H1 (cell line): ENCODE data around the gene SPATA13. TPM values are rescaled to one million over a fixed set of nuclear protein-coding genes. Genes with fewer than 3 reads are reported as not detected.

Source experiments
- CTCF ChIA-PET: fragments of 300-600 bp; sonication (Branson Sonifier 250); formaldehyde crosslinking; loops from one replicate; lab custom pipeline; 2021; ENCODE audit not compliant: partially characterized antibody; lab: Charles Lee
- POLR2A ChIA-PET: fragments of 300-600 bp; sonication (Branson Sonifier 250); formaldehyde crosslinking; loops from one replicate; lab custom pipeline; 2021; ENCODE audit warnings: inconsistent platforms; ENCODE audit not compliant: partially characterized antibody; lab: Charles Lee
- DNase-seq, 2 experiments: peaks; one replicate each; pipeline versions ENCODE4 v3.0.0 to v3.0.0-alpha.2; 2010 to 2022; ENCODE audit warnings: low spot score in 2 of 2, low read depth in 1 of 2, mixed read lengths in 1 of 2
- FAIRE-seq: peaks from 2 replicates; lab custom pipeline; 2011; peaks lifted over from hg19 to GRCh38; lab: Jason Lieb, UNC
- H2AFZ ChIP-seq: 2 replicates; pipeline ENCODE4 v1.8.1; 2012; ENCODE audit warnings: low read length, inconsistent platforms
- H2AK5ac ChIP-seq: 2 replicates; pipeline ENCODE4 v1.6.1; 2013; ENCODE audit warnings: low read depth, low read length
- H2BK120ac ChIP-seq: replicated peaks from 2 replicates; pipeline ENCODE3; 2013; ENCODE audit warnings: low read depth, low read length, inconsistent platforms
- H2BK12ac ChIP-seq: 2 replicates; pipeline ENCODE4 v1.6.1; 2013; ENCODE audit warnings: low read depth, low read length
- H2BK15ac ChIP-seq: 2 replicates; pipeline ENCODE4 v1.6.1; 2013; ENCODE audit warnings: low read length
- H2BK20ac ChIP-seq: 2 replicates; pipeline ENCODE4 v1.6.1; 2013; ENCODE audit warnings: low read length
- H2BK5ac ChIP-seq: 2 replicates; pipeline ENCODE4 v1.6.1; 2013; ENCODE audit warnings: low read depth, low read length
- H3K14ac ChIP-seq: 2 replicates; pipeline ENCODE4 v1.6.1; 2013; ENCODE audit warnings: inconsistent platforms; ENCODE audit not compliant: insufficient read length
- H3K18ac ChIP-seq: 2 replicates; pipeline ENCODE4 v1.6.1; 2013; ENCODE audit warnings: low read length; ENCODE audit errors: extremely low read depth
- H3K23ac ChIP-seq: 2 replicates; pipeline ENCODE4 v1.6.1; 2013; ENCODE audit warnings: inconsistent platforms; ENCODE audit not compliant: insufficient read length
- H3K23me2 ChIP-seq: 2 replicates; pipeline ENCODE4 v1.6.1; 2013; ENCODE audit warnings: low read depth, low read length
- H3K27ac ChIP-seq: 2 replicates; pipeline ENCODE4 v1.6.1; 2011; ENCODE audit warnings: low read depth, low read length, inconsistent platforms
- H3K27me3 ChIP-seq, 4 experiments: replicated peaks in 1 of 4; 1 replicate in 1 of 4; 2 replicates in 3 of 4; pipeline versions ENCODE4 v1.6.1 to v1.8.1; 2011 to 2013; ENCODE audit warnings: low read length in 3 of 4, mild to moderate bottlenecking in 3 of 4, inconsistent platforms in 2 of 4, mixed read lengths in 2 of 4, moderate library complexity in 1 of 4; ENCODE audit not compliant: control insufficient read depth in 3 of 4, insufficient read depth in 3 of 4; ENCODE audit errors: extremely low read depth in 1 of 4
- H3K36me3 ChIP-seq, 4 experiments: 2 replicates each; pipeline versions ENCODE4 v1.6.1 to v1.8.1; 2011 to 2013; ENCODE audit warnings: mild to moderate bottlenecking in 4 of 4, low read length in 3 of 4, moderate library complexity in 2 of 4, control low read depth in 1 of 4, inconsistent platforms in 1 of 4; ENCODE audit not compliant: insufficient read depth in 4 of 4, control insufficient read depth in 2 of 4
- H3K4ac ChIP-seq: replicated peaks from 2 replicates; pipeline ENCODE3; 2013; ENCODE audit warnings: low read length, low read depth, mixed read lengths, inconsistent platforms; ENCODE audit not compliant: insufficient read length
- H3K4me1 ChIP-seq, 4 experiments: replicated peaks in 1 of 4; 1 replicate in 1 of 4; 2 replicates in 3 of 4; pipeline versions ENCODE4 v1.6.1 to v1.8.1; 2011 to 2013; ENCODE audit warnings: low read length in 3 of 4, inconsistent platforms in 2 of 4, mixed read lengths in 1 of 4; ENCODE audit not compliant: insufficient read depth in 4 of 4, control insufficient read depth in 3 of 4
- H3K4me2 ChIP-seq, 2 experiments: 2 replicates each; pipeline versions ENCODE4 v1.6.1 to v1.8.1; 2011 to 2013; ENCODE audit warnings: low read depth in 2 of 2, low read length in 2 of 2, control low read depth in 1 of 2, inconsistent platforms in 1 of 2, mild to moderate bottlenecking in 1 of 2; ENCODE audit not compliant: insufficient read depth in 1 of 2
- H3K4me3 ChIP-seq, 4 experiments: fragments of 200-600, 300-600 bp in 1 of 4; sonication (generic), shearing (Covaris generic), sonication (Bioruptor Twin) in 1 of 4; 2 replicates each; pipeline versions ENCODE4 v1.5.1 to v1.8.1; 2011 to 2016; ENCODE audit warnings: low read length in 4 of 4, low read depth in 3 of 4, control low read depth in 2 of 4, inconsistent platforms in 2 of 4, mild to moderate bottlenecking in 2 of 4, mixed read lengths in 1 of 4, moderate library complexity in 1 of 4; ENCODE audit not compliant: insufficient read depth in 2 of 4; ENCODE audit errors: extremely low read depth in 1 of 4
- H3K56ac ChIP-seq: replicated peaks from 2 replicates; pipeline ENCODE3; 2013; ENCODE audit warnings: low read depth, mild to moderate bottlenecking, mixed read lengths, low read length, inconsistent platforms; ENCODE audit not compliant: insufficient read length
- H3K79me1 ChIP-seq: 2 replicates; pipeline ENCODE4 v1.6.1; 2013; ENCODE audit warnings: low read depth, low read length, control low read depth
- H3K79me2 ChIP-seq, 2 experiments: 2 replicates each; pipeline versions ENCODE4 v1.6.1 to v1.8.1; 2012 to 2013; ENCODE audit warnings: low read length in 2 of 2, mild to moderate bottlenecking in 2 of 2, inconsistent platforms in 1 of 2; ENCODE audit not compliant: insufficient read depth in 2 of 2, control insufficient read depth in 1 of 2
- H3K9ac ChIP-seq, 4 experiments: replicated peaks in 1 of 4; 1 replicate in 1 of 4; 2 replicates in 3 of 4; pipeline versions ENCODE4 v1.6.1 to v1.8.1; 2011 to 2013; ENCODE audit warnings: low read depth in 3 of 4, low read length in 3 of 4, control low read depth in 2 of 4, mild to moderate bottlenecking in 2 of 4, moderate library complexity in 2 of 4, inconsistent platforms in 1 of 4; ENCODE audit errors: extremely low read depth in 1 of 4
- H3K9me3 ChIP-seq, 2 experiments: 2 replicates each; pipeline versions ENCODE4 v1.6.1 to v1.8.1; 2012 to 2013; ENCODE audit warnings: mild to moderate bottlenecking in 2 of 2, moderate library complexity in 2 of 2, control low read depth in 1 of 2, inconsistent platforms in 1 of 2, low read depth in 1 of 2, low read length in 1 of 2, mixed read lengths in 1 of 2; ENCODE audit not compliant: insufficient read depth in 2 of 2
- H4K20me1 ChIP-seq, 2 experiments: replicated peaks in 1 of 2; 2 replicates each; pipeline versions ENCODE3 to v1.8.1; 2011 to 2013; ENCODE audit warnings: inconsistent platforms in 2 of 2, low read length in 2 of 2, mild to moderate bottlenecking in 1 of 2; ENCODE audit not compliant: insufficient read depth in 2 of 2, control insufficient read depth in 1 of 2
- H4K5ac ChIP-seq: 2 replicates; pipeline ENCODE4 v1.6.1; 2013; ENCODE audit warnings: low read length, low read depth, mixed read lengths, inconsistent platforms; ENCODE audit not compliant: insufficient read length
- H4K8ac ChIP-seq: 2 replicates; pipeline ENCODE4 v1.8.0; 2013; ENCODE audit warnings: mild to moderate bottlenecking, moderate library complexity, low read length, inconsistent platforms; ENCODE audit not compliant: insufficient read depth; ENCODE audit errors: extremely low read depth
- H4K91ac ChIP-seq: replicated peaks from 2 replicates; pipeline ENCODE3; 2013; ENCODE audit warnings: low read length, mixed read lengths, inconsistent platforms; ENCODE audit not compliant: insufficient read length
- ASH2L ChIP-seq: fragments of 200-600, 300-600 bp; sonication (generic); IDR thresholded peaks from one replicate; pipeline ENCODE4 v1.7.1; 2017; ENCODE audit warnings: low read length
- BCL11A ChIP-seq, 2 experiments: IDR thresholded peaks; one replicate each; pipeline ENCODE4 v1.6.1; 2011; ENCODE audit warnings: low read depth in 2 of 2, low read length in 2 of 2, mild to moderate bottlenecking in 2 of 2
- CBX8 ChIP-seq: fragments of 300-800, 300-1000 bp; sonication (generic); IDR thresholded peaks from 2 replicates; pipeline ENCODE4 v1.7.1; 2016; ENCODE audit warnings: low read depth, low read length, borderline replicate concordance
- EP300 ChIP-seq, 2 experiments: IDR thresholded peaks; 1 replicate in 1 of 2; 2 replicates in 1 of 2; pipeline ENCODE4 v1.6.1; 2011 to 2012; ENCODE audit warnings: low read depth in 2 of 2, low read length in 2 of 2, mild to moderate bottlenecking in 2 of 2, borderline replicate concordance in 1 of 2, inconsistent platforms in 1 of 2, moderate library complexity in 1 of 2
- HDAC2 ChIP-seq, 2 experiments: fragments of 300-600 bp in 1 of 2; sonication (generic) in 1 of 2; IDR thresholded peaks; 2 replicates each; pipeline ENCODE4 v1.6.1; 2011 to 2012; ENCODE audit warnings: low read depth in 2 of 2, low read length in 2 of 2, mild to moderate bottlenecking in 2 of 2, moderate library complexity in 2 of 2, borderline replicate concordance in 1 of 2, inconsistent platforms in 1 of 2
- HDAC6 ChIP-seq: IDR thresholded peaks from one replicate; pipeline ENCODE4 v1.7.1; 2012; ENCODE audit warnings: low read depth, mild to moderate bottlenecking, inconsistent platforms, low read length, moderate library complexity
- NANOG ChIP-seq: IDR thresholded peaks from 2 replicates; pipeline ENCODE4 v1.6.1; 2011; ENCODE audit warnings: low read length, low read depth, mild to moderate bottlenecking, inconsistent platforms; ENCODE audit not compliant: insufficient read depth, poor library complexity, severe bottlenecking
- POLR2AphosphoS5 ChIP-seq: IDR thresholded peaks from 2 replicates; pipeline ENCODE4 v1.6.1; 2011; ENCODE audit warnings: low read depth, low read length
- RFX5 ChIP-seq: IDR thresholded peaks from 2 replicates; pipeline ENCODE4 v1.6.1; 2011; ENCODE audit warnings: low read depth, low read length, improper control_type of control experiment, borderline replicate concordance
- SIN3A ChIP-seq, 2 experiments: IDR thresholded peaks in 1 of 2; conservative IDR thresholded peaks in 1 of 2; 2 replicates each; pipeline ENCODE4 v1.6.1; 2011 to 2012; ENCODE audit warnings: low read length in 2 of 2, improper control_type of control experiment in 1 of 2, low read depth in 1 of 2, mild to moderate bottlenecking in 1 of 2
- SIX5 ChIP-seq: IDR thresholded peaks from 2 replicates; pipeline ENCODE4 v1.6.1; 2011; ENCODE audit warnings: mild to moderate bottlenecking, low read depth, low read length
- TAF1 ChIP-seq: IDR thresholded peaks from 2 replicates; pipeline ENCODE4 v1.6.1; 2011; ENCODE audit warnings: mild to moderate bottlenecking, low read depth, low read length
- TAF7 ChIP-seq: optimal IDR thresholded peaks from 2 replicates; pipeline ENCODE3; 2011; ENCODE audit warnings: low read depth, mild to moderate bottlenecking, inconsistent platforms, low read length, moderate library complexity, borderline replicate concordance
- YY1 ChIP-seq: IDR thresholded peaks from 2 replicates; pipeline ENCODE4 v1.6.1; 2011; ENCODE audit warnings: low read depth, mild to moderate bottlenecking, low read length
- WGBS, 2 experiments: shearing (Covaris generic) in 1 of 2; methylation state at CpG; one replicate each; pipeline versions ENCODE4 v1.1.6 to v1.1.7; 2013 to 2015; ENCODE audit warnings: low lambda C conversion rate in 2 of 2, mixed read lengths in 2 of 2, inconsistent platforms in 1 of 2, low coverage in 1 of 2, missing lambda C conversion rate in 1 of 2; ENCODE audit not compliant: insufficient replicate concordance in 2 of 2, insufficient coverage in 1 of 2, insufficient read length in 1 of 2; ENCODE audit errors: extremely low coverage in 1 of 2, missing lambda C conversion rate in 1 of 2; 5-methylcytosine and 5-hydroxymethylcytosine counted together
- polyA plus RNA-seq, 7 experiments: library from polyadenylated mRNA; depleted of rRNA in 3 of 7; stranded (reverse) in 5 of 7; unstranded in 2 of 7; fragments of >200 nt in 5 of 7; fragments of 200-250 nt in 2 of 7; gene quantifications; 1 replicate in 5 of 7; 2 replicates in 1 of 7; 4 replicates in 1 of 7; pipeline versions ENCODE4 v1.2.1 to v1.2.3, GENCODE V29; 2011 to 2013; ENCODE audit warnings: missing spikeins in 2 of 7, mixed read lengths in 2 of 7
- total RNA-seq: library from RNA; stranded (reverse); fragmentation: NEBNext Ultra II Directional; extraction: Animal tissue kit (Norgen Biotek cat#: 25700); gene quantifications from 2 replicates; pipeline ENCODE4 v1.2.1, GENCODE V29; 2021

SPATA13 gene
- total and polyA plus RNA-seq, 2 of the 8 experiments (the other 6 are each of a cell fraction or from before 2014, with no cell fraction given): 12.6 to 30.9 TPM

- no peak overlapping the region for H3K27ac ChIP-seq
- no peaks in the 10 kb centered on the region for H3K9me3 ChIP-seq
- H2AFZ ChIP-seq: no peak overlapping the region
- no peak overlapping the region for H3K18ac ChIP-seq
- H3K79me1 ChIP-seq: peaks cover 10% of the 10 kb centered on the region
- CTCF ChIA-PET: interaction anchor here (0.7 to 1.1 kb wide), 2 partner anchors 10 to 67 kb away, joined by 3 read pairs; no protein-coding TSS in a partner anchor
- H4K20me1 ChIP-seq: peaks cover 6 to 12% of the 10 kb centered on the region in 2 experiments
- no peak overlapping the region for H4K91ac ChIP-seq
- H3K36me3 ChIP-seq: no peaks in the 10 kb centered on the region
- H2BK120ac ChIP-seq: no peak overlapping the region
- H3K56ac ChIP-seq: no peak overlapping the region
- H3K23me2 ChIP-seq: peaks cover 10% of the 10 kb centered on the region; the same call in 1 of the 2 replicates
- H3K23ac ChIP-seq: no peak overlapping the region
- no peak overlapping the region for H3K14ac ChIP-seq
- no peak for FAIRE-seq
- no peak overlapping the region for H3K4ac ChIP-seq
- H3K4me3 ChIP-seq: no peak overlapping the region
- H3K4me2 ChIP-seq: peak overlapping the region in 1 of 2 experiments; percentile 87; a peak in 2 of 4 replicates
- no peak overlapping the region for H4K5ac ChIP-seq
- no peak overlapping the region for H2BK12ac ChIP-seq
- no peak overlapping the region for H2BK5ac ChIP-seq
- WGBS, 2 experiments: 85% methylated on average over 5 of the region's 5 CpGs; no CpG with 5 or more reads in 1 of the 2 experiments
- POLR2A ChIA-PET: no interaction called here
- no peak overlapping the region for H4K8ac ChIP-seq
- no peak overlapping the region for H3K9ac ChIP-seq
- H2BK20ac ChIP-seq: no peak overlapping the region
- peaks cover 9 to 29% of the 10 kb centered on the region in 2 experiments; a peak in 3 of 4 replicates for H3K79me2 ChIP-seq
- DNase-seq: no peak
- no peaks in the 10 kb centered on the region; a peak in 1 of 7 replicates for H3K27me3 ChIP-seq
- no peak overlapping the region for H2BK15ac ChIP-seq
- no peak overlapping the region for H2AK5ac ChIP-seq
- H3K4me1 ChIP-seq: peaks cover 4 to 10% (median 6%) of the 10 kb centered on the region in 4 experiments
- TF ChIP-seq NANOG (no peak), TAF7 (no peak), EP300 (IDR thresholded peaks at IDR 0.05; ENCODE audit: borderline replicate concordance in 1 of 2, low read depth in 2 of 2, low read length in 2 of 2) (no peak), BCL11A (IDR thresholded peaks at IDR 0.05; ENCODE audit: low read depth in 2 of 2, low read length in 2 of 2) (no peak), HDAC2 (IDR thresholded peaks at IDR 0.05; ENCODE audit: borderline replicate concordance in 1 of 2, low read depth in 2 of 2, low read length in 2 of 2) (no peak), RFX5 (no peak), YY1 (no peak), POLR2AphosphoS5 (no peak), SIN3A (conservative IDR thresholded peaks at IDR 0.05 in 1 of 2, IDR thresholded peaks at IDR 0.05 in 1 of 2; ENCODE audit: low read depth in 1 of 2, low read length in 2 of 2) (no peak), ASH2L (no peak), HDAC6 (no peak), CBX8 (no peak), SIX5 (no peak), TAF1 (no peak)
Measured at GRCh38 chr13:24159357-24159756, 1.2 kb upstream of the SPATA13 start.
